PC-3 (cell line): Measurements from ENCODE around the gene COL4A6. TPM values are rescaled to one million over a fixed set of nuclear protein-coding genes. Genes with fewer than 3 reads are reported as not detected.

Experiments
- ATAC-seq: fragments of 200-7000 bp; cut with Tn5 transposase; 2 replicates; pipeline ENCODE4 v1.9.1; 2020; ENCODE audit warnings: mild to moderate bottlenecking, moderate library complexity
- BruUV-seq: library from RNA; stranded (reverse); fragments of 400-500 nt; replicated peaks from 2 replicates; lab custom pipeline; 2021; lab: Mats Ljungman, UMichigan
- CTCF ChIA-PET: fragments of 300-600 bp; sonication (Branson Sonifier 250); formaldehyde crosslinking; loops from one replicate; lab custom pipeline; 2022; ENCODE audit warnings: antibody characterized with exemption; lab: Charles Lee
- POLR2A ChIA-PET: fragments of 300-600 bp; sonication (Branson Sonifier 250); formaldehyde crosslinking; loops from one replicate; lab custom pipeline; 2022; ENCODE audit warnings: antibody characterized with exemption; ENCODE audit not compliant: unreplicated experiment; lab: Charles Lee
- DNase-seq: peaks from one replicate; pipeline ENCODE4 v3.0.0-alpha.2; 2015
- H2AFZ ChIP-seq: fragments of 300-600 bp; sonication (generic); 2 replicates; pipeline ENCODE4 v1.6.0; 2016; ENCODE audit warnings: antibody characterized with exemption, low read length
- H3F3A ChIP-seq: fragments of 300-600 bp; sonication (generic); one replicate; pipeline ENCODE4 v1.6.0; 2017; ENCODE audit warnings: antibody characterized with exemption, low read length, control low read depth, mild to moderate bottlenecking; ENCODE audit not compliant: unreplicated experiment
- H3K27ac ChIP-seq: fragments of 300-600 bp; sonication (generic); 2 replicates; pipeline ENCODE4 v1.5.1; 2016; ENCODE audit warnings: mild to moderate bottlenecking, low read length
- H3K27me3 ChIP-seq: fragments of 300-600 bp; sonication (generic); 2 replicates; pipeline ENCODE4 v1.6.1; 2016; ENCODE audit warnings: low read length, mixed read lengths
- H3K36me3 ChIP-seq: fragments of 300-600 bp; sonication (generic); 2 replicates; pipeline ENCODE4 v1.6.1; 2016; ENCODE audit warnings: low read depth, mixed run types, low read length, mixed read lengths
- H3K4me1 ChIP-seq: fragments of 300-600 bp; sonication (generic); 2 replicates; pipeline ENCODE4 v1.5.1; 2016; ENCODE audit warnings: low read length; ENCODE audit not compliant: insufficient read depth
- H3K4me2 ChIP-seq: fragments of 300-600 bp; sonication (generic); 2 replicates; pipeline ENCODE4 v1.6.0; 2016; ENCODE audit warnings: low read length
- H3K4me3 ChIP-seq: fragments of 300-600 bp; sonication (generic); 2 replicates; pipeline ENCODE4 v1.5.1; 2016; ENCODE audit warnings: mild to moderate bottlenecking, low read length, mixed read lengths
- H3K79me2 ChIP-seq: fragments of 300-600 bp; sonication (generic); 2 replicates; pipeline ENCODE4 v1.6.1; 2017; ENCODE audit warnings: low read length, mixed read lengths
- H3K9ac ChIP-seq: fragments of 300-600 bp; sonication (generic); 2 replicates; pipeline ENCODE4 v1.6.0; 2016; ENCODE audit warnings: mild to moderate bottlenecking, low read length
- H3K9me2 ChIP-seq: fragments of 300-600 bp; sonication (generic); replicated peaks from 2 replicates; pipeline ENCODE4 v1.6.1; 2016; ENCODE audit warnings: mixed run types, low read length, mixed read lengths
- H3K9me3 ChIP-seq: fragments of 300-600 bp; sonication (generic); 2 replicates; pipeline ENCODE4 v1.6.1; 2016; ENCODE audit warnings: low read length, mixed read lengths
- H4K20me1 ChIP-seq: fragments of 300-600 bp; sonication (generic); 2 replicates; pipeline ENCODE4 v1.6.1; 2016; ENCODE audit warnings: low read length, mixed read lengths
- CTCF ChIP-seq: fragments of 300-600 bp; sonication (generic); conservative IDR thresholded peaks from 2 replicates; pipeline ENCODE4 v1.5.1; 2017; ENCODE audit warnings: antibody characterized with exemption, low read depth, mild to moderate bottlenecking, low read length
- EZH2 ChIP-seq: fragments of 300-600 bp; sonication (generic); IDR thresholded peaks from one replicate; pipeline ENCODE4 v1.6.1; 2017; ENCODE audit warnings: antibody characterized with exemption, mild to moderate bottlenecking, low read length; ENCODE audit not compliant: unreplicated experiment
- EZH2phosphoT487 ChIP-seq: fragments of 300-600 bp; sonication (generic); IDR thresholded peaks from 2 replicates; pipeline ENCODE4 v1.6.1; 2018; ENCODE audit warnings: mild to moderate bottlenecking, antibody characterized with exemption, low read length, borderline replicate concordance
- intact Hi-C: fragments of 100-400 bp; cut with micrococcal nuclease; formaldehyde crosslinking; loops from 2 replicates; pipeline ENCODE4 v1.9.0; 2023
- total RNA-seq: library from RNA; depleted of rRNA; stranded (reverse); fragments of >200 nt; gene quantifications from 2 replicates; pipeline ENCODE4 v1.2.3, GENCODE V29; 2014

The COL4A6 gene
- total RNA-seq, 1 experiment from 2014 or later, result 4.4 TPM

- H3K9me3 ChIP-seq, result no peaks in the 10 kb centered on the region
- H3K36me3 ChIP-seq, result no peaks in the 10 kb centered on the region
- no peaks in the 10 kb centered on the region for H4K20me1 ChIP-seq
- H2AFZ ChIP-seq, result no peak overlapping the region
- H3K9me2 ChIP-seq, result no peaks in the 10 kb centered on the region
- no peak for TF ChIP-seq EZH2
- TF ChIP-seq CTCF, result no peak
- no peak for TF ChIP-seq EZH2phosphoT487
- ChIA-PET CTCF (no interaction called here), POLR2A (no interaction called here)
- H3K4me1 ChIP-seq, result peaks cover 49% of the 10 kb centered on the region
- no peak overlapping the region for H3K4me3 ChIP-seq
- DNase-seq (peak; percentile 59), ATAC-seq (peak; percentile 52)
- peak overlapping the region; percentile 30 for H3K4me2 ChIP-seq
- H3K9ac ChIP-seq, result peak overlapping the region; percentile 73
- peak overlapping the region; percentile 96 for H3K27ac ChIP-seq
- no TSS peak for BruUV-seq
- no peaks in the 10 kb centered on the region for H3F3A ChIP-seq
- no peaks in the 10 kb centered on the region for H3K27me3 ChIP-seq
- no peaks in the 10 kb centered on the region for H3K79me2 ChIP-seq
- intact Hi-C loops, result loop anchor here (1.0 kb wide), 1 partner anchor 24 kb away; the partner anchor contains the start of gene COL4A5
These were observed 23.1 kb downstream of the COL4A6 start for GRCh38 chrX:108415146-108415545.

DNA sequence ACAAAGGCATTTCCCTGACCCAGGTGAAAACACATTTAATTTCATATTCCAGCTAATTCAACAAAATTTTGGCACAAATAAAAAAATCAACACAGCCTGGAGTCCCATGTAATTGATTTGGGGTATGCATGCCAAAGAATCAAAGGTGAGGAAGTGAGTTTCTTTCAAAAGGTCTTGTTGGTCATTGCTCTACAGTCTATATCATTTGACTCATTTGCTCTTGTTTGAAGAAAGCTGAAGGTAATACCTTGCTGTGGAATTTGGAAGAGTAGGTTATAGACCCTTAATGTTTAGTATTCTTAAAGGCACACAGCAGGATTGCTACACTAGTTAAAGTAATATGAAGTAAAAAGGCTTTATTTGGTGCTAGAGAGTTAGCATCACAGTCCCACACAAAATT is 25.4 kb downstream of the COL4A6 start:
- Histone ChIP-seq H3K27ac (peak overlapping the region; percentile 96), H3K9me3 (no peaks in the 10 kb centered on the region), H2AFZ (no peak overlapping the region), H3F3A (no peaks in the 10 kb centered on the region), H3K9ac (peak overlapping the region; percentile 65), H3K4me2 (peak overlapping the region; percentile 38), H3K36me3 (no peaks in the 10 kb centered on the region), H3K4me3 (no peak overlapping the region), H3K79me2 (no peaks in the 10 kb centered on the region), H3K27me3 (no peaks in the 10 kb centered on the region), H3K4me1 (peaks cover 49% of the 10 kb centered on the region), H3K9me2 (no peaks in the 10 kb centered on the region), H4K20me1 (no peaks in the 10 kb centered on the region)
- no peak for TF ChIP-seq EZH2
- TF ChIP-seq CTCF, result no peak
- no peak for TF ChIP-seq EZH2phosphoT487
- DNase-seq (peak; percentile 72), ATAC-seq (peak; percentile 52)
- no TSS peak for BruUV-seq
- intact Hi-C loops, result loop anchor here (2.0 kb wide), 1 partner anchor 14 kb away; no protein-coding TSS in a partner anchor
- ChIA-PET CTCF (interaction anchor here (0.5 kb wide), 1 partner anchor 1512 kb away, joined by 3 read pairs; no protein-coding TSS in a partner anchor), POLR2A (no interaction called here)

- Histone ChIP-seq H3K9me2 (no peaks in the 10 kb centered on the region), H2AFZ (peak overlapping the region; percentile 55), H3K9me3 (no peaks in the 10 kb centered on the region), H3K4me1 (peaks cover 68% of the 10 kb centered on the region), H4K20me1 (no peaks in the 10 kb centered on the region), H3K27me3 (no peaks in the 10 kb centered on the region), H3K27ac (peak overlapping the region; percentile 99), H3K4me2 (peak overlapping the region; percentile 76), H3K4me3 (peak overlapping the region; percentile 50; the same call in 1 of the 2 replicates), H3K9ac (peak overlapping the region; percentile 89), H3F3A (no peaks in the 10 kb centered on the region), H3K36me3 (no peaks in the 10 kb centered on the region), H3K79me2 (no peaks in the 10 kb centered on the region; the same call in 1 of the 2 replicates)
- ChIA-PET CTCF (no interaction called here), POLR2A (no interaction called here)
- intact Hi-C loops, result loop anchor here (1.0 to 5.0 kb wide), 5 partner anchors 13 to 138 kb away; no protein-coding TSS in a partner anchor
- no TSS peak for BruUV-seq
- ATAC-seq, result peak; percentile 54
- TF ChIP-seq EZH2phosphoT487 (no peak), CTCF (no peak), EZH2 (no peak)
- DNase-seq, result peak; percentile 92
These were observed 38.6 kb downstream of the COL4A6 start for GRCh38 chrX:108399418-108400165.
